NCI-H2196 (cell line): ENCODE data around the gene SAYSD1.

ENCODE experiments used
- DNase-seq: peaks from one replicate; lab custom pipeline; 2025; ENCODE audit not compliant: unreplicated experiment; lab: John Stamatoyannopoulos, UW

Gene SAYSD1

DNA sequence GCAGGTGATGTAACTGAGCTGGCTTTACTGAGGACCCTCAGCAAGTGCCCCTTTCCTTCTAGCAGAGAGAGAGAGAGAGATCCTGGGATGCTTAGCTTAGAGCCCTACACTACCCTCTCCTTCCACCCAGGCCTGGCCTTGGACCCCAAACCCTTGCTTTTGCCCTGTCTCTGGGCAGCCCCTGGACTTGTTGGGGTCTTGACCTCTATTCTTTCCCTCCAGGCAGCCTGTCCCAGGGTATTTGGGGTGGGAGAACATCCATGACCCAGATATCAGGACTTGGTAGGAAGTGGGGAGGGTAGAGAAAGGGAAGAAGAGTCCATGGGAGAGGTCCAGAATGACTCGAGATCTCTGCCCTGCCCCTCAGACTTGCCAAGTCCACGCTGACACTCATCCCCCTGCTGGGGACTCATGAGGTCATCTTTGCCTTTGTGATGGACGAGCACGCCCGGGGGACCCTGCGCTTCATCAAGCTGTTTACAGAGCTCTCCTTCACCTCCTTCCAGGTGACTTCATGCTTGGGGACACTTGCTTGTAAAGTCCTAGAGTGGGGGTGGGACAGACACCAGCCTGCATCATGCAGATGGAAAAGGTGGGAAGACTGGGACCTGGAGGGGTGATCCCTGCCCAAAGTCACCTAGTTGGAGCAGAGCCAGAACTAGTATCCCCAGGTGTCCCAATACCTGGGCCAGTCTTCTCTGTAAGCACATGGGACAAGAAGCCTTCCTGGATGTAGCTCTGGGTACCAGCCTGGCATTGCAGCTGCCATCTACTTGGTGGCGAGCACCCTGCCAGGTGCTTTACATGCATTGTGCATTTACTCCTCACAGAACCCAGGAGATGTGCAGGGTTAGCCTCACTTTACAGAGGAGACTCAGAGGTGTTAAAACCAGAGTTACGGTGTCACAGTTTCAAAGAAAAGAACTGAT is 35.5 kb downstream of the SAYSD1 start:
- no peak for DNase-seq

DNA sequence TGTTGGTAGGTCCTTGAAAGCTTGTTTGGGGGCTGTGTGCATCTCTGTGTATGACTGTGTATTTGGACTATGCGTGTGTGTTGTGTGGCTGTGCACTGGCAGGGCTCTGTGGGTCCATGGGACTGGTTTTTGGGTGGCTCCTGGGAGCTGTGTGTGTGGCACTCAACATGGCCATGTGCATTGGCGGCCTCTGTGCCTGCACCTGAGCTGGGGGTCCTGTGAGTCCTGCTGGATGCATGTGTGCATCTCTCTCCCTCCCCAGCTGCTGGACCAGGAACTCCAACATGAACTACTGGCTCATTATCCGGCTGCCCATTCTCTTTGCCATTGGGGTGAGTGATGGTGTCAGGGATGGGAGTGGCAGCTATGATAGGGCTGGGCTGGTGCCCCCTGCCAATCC is 36.3 kb downstream of the SAYSD1 start:
- DNase-seq = no peak

DNA sequence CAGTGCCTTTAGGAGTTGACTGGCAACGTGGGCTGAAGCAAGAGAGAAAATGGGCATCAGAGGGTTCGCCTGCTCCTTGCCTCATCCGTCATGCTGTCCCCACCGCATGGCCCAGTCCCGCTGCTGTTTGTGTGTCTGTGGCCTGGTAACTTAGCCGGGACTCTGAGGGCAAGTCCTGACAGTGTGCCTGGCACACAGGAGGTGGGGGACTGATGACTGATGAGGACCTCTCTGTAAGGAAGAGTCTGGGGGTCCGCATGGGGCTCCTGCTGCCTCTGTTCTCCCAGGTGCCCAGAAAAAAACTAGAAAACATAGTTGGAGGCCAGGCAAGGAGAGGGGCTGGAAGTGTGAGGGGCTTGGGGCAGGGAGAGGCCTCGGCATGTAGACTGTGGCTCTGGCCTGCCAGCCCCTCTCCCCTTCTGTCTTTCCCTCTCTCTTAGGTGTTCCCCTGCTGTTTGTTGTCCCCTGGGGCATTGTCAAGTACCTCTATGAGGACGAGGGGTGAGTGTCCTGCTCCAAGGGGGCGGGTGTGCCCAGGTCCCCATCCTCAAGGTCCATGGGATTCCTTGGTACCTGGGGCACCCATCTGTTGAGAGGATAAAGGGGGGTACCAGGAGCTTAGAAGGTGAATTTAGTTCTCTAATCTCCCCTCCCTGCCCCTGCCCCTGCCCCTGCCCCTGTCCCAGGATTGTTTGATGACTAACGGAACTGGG is 36.9 kb downstream of the SAYSD1 start:
- DNase-seq = no peak

DNA sequence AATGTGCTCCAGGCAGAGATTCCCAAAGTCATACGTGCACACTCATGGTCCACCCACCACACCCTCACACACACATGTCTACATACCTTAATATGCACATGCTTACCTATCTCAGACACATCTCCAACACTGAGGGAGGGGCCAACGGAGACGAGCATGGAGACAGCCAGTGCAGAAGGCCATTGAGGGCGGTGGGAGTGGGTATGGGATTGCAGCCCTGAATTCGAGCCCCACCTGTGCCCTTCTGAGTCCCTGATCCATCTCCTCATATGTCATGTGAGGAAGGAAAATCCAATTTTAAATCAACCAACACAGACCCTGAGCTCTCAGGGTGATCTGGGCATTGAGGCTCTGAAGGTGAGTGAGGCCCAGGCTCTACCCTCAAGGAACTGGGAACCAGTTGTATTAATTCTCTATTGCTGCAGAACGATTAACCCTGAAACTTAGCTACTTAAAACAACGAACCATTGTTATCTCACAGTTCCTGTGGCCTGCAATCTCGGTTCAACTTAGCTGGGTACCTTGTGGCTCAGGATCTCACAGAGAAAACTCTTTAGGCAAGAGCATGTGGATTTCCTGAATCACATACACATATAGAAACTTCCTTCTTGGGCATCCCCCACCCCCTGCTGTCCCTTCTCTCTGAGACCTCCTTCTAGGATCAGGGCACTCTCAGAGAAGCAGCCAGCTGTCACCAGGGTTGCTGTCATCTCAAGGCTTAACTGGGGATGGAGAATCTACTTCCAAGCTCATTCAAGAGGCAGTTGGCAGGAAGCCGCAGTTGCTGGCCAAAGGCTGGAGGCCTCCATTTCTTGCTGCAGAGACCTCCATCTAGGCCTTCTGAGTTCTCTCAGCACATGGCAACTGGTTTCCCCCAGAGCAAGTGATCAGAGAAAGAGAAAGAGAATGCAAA is 38.1 kb downstream of the SAYSD1 start:
- DNase-seq = no peak

DNA sequence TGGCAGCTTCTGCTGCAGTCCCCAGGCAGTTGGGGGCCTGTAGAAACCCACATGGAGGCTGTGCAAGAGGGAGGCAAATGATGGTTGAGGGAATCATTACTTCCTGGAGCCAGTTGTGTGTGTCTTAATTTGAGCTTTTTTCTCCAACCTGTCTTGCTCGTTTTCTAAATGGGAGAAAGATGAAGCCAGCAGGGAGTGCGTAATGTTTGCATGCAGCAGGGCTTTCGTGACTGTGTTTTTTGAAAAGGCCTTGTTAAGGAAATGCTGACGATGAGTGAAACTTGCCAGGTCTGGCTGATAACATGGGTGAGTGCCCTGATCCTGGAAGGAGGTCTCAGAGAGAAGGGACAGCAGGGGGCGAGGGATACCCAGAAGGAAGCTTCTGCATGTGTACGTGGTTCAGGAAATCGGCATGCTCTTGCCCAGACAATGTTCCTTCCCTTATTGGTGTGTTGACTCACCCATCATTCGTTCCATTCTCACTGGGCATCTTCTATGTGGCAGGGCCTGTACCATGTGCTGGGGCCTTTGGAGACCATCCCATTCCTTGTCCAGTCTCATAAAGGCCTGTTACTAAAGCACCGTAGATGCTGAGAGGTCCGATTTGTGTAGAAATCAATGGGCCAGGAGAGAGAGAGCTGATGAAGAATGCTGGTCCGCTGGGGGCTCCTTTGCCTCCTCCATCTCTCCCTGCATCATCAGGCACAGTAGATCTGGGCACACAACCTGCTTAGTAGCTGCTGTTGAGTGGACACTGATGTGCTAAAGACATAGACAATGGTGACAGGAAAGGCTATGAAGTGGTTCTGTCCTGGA is 39.0 kb downstream of the SAYSD1 start:
- no peak for DNase-seq

DNA sequence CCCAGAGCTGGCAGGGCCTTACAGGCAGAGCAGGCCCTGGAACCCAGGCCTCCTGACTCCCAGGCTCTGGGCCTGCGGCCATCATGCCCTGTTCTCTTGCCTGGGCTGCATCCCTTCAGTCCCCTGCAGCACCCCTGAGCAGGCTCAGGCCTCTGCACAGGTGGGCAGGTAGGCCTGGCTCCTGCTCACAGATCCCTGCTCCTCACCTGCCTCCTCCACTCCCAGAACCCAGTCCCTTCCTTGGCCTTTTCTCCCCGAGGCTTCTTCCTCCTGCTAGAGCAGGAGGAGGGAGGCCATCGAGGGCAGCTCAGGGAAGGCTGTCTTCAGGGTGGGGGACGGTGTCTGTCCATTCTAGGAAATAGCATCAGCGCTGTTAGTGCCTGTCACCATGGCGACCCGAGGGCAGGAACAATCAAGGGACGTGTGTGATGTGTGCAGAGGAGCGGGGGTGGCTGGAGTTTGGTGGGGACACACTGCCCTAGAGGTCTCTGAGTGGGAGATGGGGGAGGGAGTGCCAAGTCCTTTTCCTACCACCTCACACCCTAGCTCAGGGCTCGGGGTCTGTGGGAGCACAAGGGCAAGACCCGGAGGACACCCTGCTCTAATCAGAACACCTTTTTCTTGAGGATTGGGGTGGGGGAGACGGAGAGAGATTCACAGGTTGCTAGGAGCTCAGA is 39.8 kb downstream of the SAYSD1 start:
- DNase-seq = no peak

DNA sequence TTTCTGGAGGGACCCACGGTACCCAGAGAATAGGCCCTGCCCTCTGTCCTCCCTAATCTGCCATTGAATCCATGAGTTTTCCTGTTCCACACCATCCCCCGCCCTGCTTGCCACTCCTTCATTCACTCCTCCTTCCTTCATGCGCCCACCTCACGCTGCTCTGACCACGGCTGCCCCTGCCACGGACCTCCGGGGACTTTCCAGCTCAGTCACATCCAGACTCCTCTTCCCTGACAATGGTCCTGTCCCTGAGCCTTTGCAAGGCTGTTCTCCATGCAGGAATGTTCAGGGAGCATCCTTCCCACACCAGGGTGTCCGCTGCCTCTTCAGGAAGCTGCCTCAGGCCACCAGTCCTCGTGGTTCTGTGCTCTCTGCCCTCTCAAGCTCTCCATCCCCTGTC is 40.5 kb downstream of the SAYSD1 start:
- no peak for DNase-seq

DNA sequence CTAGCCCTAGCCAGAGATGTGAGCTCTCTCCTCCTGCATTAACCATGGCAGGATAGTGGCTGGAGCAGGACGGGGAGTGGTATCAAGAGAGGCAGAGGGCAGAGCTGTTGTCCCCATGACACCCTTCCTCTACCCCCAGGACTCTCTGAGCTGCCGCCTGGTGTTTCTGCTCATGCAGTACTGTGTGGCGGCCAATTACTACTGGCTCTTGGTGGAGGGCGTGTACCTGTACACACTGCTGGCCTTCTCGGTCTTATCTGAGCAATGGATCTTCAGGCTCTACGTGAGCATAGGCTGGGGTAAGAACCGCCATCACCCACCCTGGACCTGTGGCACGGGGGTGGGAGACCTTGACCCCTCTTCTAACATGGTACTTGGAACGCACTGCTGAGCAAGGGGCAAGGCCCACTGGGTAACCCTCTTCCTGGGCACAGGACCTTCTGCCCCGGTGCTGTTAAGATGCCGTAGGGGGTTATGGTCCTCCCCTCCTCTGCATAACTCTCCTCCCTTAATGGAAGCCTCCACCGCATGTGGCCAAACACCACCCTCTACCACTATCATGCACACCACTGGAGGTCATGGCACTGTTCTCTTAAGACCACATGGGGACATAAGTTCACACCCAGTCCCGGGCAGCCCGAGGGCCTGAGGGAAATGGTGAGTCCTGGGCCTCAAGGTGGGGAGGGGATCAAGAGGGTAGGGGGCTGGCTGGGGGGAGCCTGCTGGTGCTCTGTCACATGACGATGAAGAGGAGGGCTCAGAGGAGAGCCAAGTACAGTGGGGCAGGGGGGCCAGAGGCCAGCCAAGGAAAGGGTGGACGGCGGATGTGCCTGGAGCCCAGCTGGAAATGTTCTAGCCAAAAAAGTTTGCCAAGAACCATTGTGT is 41.3 kb downstream of the SAYSD1 start:
- no peak for DNase-seq

DNA sequence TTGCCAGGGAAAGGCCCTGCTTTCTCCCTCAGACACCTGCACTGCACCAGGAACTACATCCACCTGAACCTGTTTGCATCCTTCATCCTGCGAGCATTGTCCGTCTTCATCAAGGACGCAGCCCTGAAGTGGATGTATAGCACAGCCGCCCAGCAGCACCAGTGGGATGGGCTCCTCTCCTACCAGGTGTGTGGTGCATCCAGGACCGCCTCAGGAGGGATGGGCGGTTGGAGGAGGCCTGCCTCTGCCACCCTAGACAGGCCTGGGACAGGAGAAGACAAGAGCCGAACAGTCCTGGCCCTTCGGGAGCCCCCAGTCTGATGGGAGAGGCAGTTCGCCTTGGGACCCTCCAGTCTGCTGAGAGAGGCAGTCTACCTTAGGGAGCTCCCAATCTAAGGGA is 42.2 kb downstream of the SAYSD1 start:
- DNase-seq = no peak

DNA sequence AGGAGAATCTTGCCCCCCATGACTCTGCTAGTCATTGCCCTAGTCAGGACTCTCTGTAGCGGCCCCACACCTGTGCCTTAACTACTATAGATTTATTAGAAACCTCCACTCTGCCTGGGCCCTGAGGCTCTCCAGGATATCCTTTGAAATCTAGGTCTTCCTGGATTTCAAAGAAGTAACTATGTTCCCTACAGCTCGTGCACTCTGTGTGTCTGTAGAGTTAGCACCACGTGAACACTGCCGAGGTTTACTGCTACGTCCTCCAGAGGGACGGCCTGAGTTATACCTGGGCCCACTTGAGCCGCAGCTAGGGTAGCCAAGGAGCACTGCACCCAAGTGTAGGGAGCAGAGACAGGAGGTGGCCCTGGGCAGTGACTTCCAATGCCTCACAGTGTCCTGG is 46.6 kb downstream of the SAYSD1 start:
- no peak for DNase-seq

DNA sequence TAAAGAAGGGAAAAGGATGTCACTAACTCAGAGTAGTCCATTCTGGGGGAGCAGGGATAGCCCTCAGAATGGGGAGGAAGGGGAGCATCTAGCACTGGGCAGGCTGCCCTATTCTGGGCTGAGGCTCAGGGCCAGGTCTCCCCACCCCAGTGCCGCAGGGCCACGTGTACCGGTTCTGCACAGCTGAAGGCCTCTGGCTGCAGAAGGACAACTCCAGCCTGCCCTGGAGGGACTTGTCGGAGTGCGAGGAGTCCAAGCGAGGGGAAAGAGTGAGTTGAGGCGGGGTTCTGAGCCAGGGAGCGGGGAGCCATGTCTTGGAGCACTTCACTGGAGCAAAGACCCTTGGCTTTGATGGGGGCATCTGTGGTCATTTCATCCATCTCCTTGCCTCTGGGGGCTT is 49.4 kb downstream of the SAYSD1 start:
- no peak for DNase-seq

DNA sequence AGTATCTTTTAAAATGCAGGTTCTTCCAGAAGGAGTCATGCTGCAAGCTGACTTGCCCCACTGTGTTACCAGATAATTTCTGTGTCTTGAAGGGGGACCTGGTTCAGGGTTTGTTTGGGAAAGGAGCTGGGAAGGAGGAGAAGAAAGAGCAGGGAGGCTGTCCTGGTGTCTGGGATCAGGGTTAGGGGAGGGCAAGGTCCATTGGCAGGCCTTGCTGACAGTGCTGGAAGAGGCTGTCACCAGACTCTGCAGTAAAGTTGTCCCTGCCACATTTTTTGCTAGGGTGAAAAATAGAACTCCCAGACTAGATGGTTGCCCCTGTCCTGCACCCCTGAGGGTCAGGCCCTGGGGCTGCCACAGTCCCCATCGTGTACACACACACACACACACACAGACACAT is 51.5 kb downstream of the SAYSD1 start:
- no peak for DNase-seq

DNA sequence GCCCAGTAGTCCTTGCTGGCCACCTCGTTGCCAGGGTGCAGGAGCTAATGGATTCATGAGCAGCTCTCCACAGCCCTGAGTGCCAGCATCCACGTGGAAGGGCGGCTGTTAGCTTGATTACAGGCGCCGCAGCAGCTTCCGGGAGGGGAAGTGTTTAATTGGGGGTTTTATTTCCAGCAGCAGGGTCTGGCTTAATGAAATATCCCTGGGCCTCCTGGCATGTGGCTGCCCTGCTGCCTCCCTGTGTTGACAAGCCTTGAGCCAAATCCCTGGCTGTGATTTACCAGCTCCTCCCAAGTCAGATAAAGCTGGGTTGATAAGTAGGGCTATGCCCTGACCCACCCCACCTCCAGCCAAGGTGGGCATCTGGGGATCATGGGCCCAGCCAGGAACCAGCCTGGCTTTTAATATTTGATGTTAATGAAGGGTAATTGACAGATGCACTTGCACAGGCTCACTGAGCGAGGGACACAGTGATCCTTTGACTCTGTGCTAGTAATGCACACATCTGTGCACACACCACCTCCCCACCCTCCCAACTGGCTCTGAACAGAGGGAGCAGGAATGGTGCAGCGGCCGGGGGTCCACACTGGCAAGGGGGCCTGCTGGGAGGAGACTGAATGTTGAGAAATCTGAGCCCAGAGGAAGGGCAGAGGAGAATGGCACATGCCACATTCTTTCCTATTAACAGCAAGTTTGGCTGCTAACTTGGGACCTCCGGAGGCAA is 52.8 kb downstream of the SAYSD1 start:
- DNase-seq = no peak

DNA sequence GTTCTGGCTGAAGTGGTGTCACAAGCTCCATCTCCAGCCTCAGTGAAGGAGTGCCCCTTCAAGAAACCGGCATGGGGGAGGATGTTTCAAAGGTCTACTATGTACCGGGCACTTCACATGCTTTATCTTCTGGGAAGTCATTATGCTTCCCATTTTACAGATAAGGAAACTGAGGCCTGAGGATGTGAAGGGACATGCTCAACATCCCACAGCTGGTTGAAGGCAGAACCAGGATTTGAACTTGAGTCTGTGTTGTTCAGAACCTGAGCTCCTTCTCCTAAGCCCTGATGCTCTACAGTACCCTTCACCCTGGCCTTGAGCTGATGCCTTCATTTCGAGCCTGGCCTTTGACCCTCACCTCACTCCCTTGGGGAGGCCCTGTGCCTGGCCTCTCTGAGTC is 53.4 kb downstream of the SAYSD1 start:
- DNase-seq = no peak

DNA sequence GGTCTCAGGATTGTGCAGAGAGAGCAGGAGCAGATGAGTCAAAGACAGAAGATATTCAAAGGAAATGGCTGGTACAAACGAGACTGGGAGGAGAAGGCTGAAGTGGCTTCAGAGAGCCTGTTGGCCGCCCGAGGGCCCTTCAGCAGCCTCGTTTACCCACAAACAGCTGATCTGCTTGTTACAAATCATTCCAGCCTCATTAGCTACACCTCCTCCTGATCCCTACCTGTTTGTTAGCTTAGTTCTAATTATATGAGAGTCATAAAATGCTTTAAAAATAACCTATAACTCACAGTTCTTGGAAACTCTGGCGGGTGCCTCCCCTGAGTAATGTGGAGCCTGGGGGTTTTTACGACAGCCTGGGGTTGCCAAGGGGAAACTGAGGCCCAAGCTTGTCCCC is 53.8 kb downstream of the SAYSD1 start:
- peak; percentile 15 for DNase-seq

DNA sequence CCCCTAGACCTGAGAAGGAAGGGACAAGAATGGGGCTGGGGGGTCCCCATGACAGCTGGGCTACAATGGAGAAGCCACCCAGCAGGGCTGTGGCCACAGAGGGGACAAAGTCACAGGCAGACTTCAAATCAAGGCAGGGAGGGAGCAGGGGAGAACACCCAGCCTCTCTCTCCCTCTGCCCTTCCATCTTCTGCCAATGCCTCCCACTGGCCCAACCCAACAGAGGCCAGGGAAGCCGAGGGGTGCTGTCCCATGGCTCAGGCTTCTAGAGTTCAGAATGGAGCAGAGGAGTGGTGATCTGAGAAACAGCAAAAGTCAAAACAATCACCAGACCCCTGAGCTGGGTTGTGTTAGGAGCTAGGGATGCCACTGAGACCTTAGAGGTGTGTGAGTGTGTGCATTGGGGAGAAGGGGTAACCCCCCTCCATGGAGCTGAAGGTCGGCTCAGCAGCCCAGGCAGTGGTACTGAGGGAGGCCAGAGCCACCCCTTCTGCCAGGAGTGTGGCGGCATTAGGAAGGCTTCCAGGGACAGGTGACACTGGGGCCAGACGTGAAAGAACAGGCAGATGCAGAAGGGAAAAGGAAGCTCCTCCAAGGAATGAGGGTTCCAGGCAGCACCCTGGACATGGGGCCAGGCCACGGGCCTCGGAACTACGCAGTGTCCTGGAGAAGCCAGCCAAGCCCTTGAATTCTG is 54.4 kb downstream of the SAYSD1 start:
- DNase-seq = no peak

DNA sequence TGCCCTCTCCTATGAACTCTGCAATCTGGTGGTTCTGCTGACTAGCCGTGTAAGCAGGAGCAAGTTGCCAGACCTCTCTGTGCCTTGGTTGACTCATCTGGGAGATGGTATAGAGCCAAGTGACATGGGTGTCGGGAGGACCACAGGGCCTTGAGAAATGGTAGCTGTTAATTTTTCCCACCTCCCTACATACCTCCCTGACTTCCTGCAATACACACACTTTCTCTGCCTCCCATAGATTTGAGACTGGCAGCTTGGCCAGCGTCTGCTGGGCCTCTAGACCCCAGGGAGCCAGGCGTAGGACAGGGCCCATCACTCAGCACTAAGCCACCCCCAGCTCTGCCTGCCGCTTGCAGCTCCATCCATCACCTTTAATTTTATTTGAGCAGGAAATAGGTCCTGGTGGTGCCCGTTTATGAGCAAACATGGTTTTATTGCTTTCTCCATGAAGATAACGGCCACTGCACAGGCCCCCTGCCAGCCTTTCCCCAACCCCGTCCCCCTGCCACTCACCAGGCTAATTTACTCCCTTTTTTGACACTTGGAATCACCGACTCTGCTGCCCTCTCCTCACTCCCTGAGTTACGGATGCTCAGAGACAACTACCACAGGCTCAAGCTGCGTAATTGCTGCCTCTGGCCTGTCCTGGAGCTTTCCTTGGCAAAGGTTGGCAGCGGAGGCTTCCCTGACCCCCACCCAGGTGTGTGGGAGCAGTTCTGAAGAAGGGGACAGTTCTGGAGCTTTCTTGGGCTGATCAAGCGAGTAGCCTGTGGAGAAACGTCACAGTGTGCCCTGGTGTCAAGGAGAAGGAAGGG is 55.3 kb downstream of the SAYSD1 start:
- DNase-seq = peak; percentile 25
